Heart left ventricle (tissue), 16 donors: Measurements from ENCODE around the gene TUBB2B. TPM values are rescaled to one million over a fixed set of nuclear protein-coding genes. Genes with fewer than 3 reads are reported as not detected.

Experiments
- ATAC-seq, 4 donors: fragments of 200-7000 bp; cut with Tn5 transposase; one replicate each; pipeline ENCODE4 v1.9.1; 2020 to 2022; ENCODE audit warnings: moderate library complexity in 4 of 4, mild to moderate bottlenecking in 3 of 4, moderate number of reproducible peaks in 1 of 4
- DNase-seq, 5 donors: peaks; one replicate each; pipeline ENCODE4 v3.0.0-alpha.2; 2020
- H3K27ac ChIP-seq, 12 donors: fragments of 200-600 bp; sonication (generic) in 4 of 12; one replicate each; pipeline versions ENCODE4 v1.5.0 to v1.8.0; 2016 to 2022; ENCODE audit warnings: mild to moderate bottlenecking in 2 of 12
- H3K27me3 ChIP-seq, 9 donors: fragments of 200-600 bp; sonication (generic) in 2 of 9; one replicate each; pipeline versions ENCODE4 v1.5.1 to v1.8.0; 2016 to 2022; ENCODE audit warnings: mild to moderate bottlenecking in 3 of 9
- H3K36me3 ChIP-seq, 9 donors: fragments of 200-600 bp; sonication (generic) in 2 of 9; one replicate each; pipeline versions ENCODE4 v1.5.0 to v1.8.0; 2018 to 2022; ENCODE audit warnings: mild to moderate bottlenecking in 2 of 9
- H3K4me1 ChIP-seq, 12 donors: fragments of 200-600 bp; sonication (generic) in 4 of 12; one replicate each; pipeline versions ENCODE4 v1.5.0 to v1.8.0; 2016 to 2022; ENCODE audit warnings: mild to moderate bottlenecking in 3 of 12
- H3K4me3 ChIP-seq, 12 donors: fragments of 200-600 bp; sonication (generic) in 4 of 12; one replicate each; pipeline versions ENCODE4 v1.5.0 to v1.8.0; 2017 to 2022; ENCODE audit warnings: mild to moderate bottlenecking in 9 of 12, moderate library complexity in 4 of 12
- H3K9me3 ChIP-seq, 12 donors: fragments of 200-600 bp; sonication (generic) in 4 of 12; one replicate each; pipeline versions ENCODE4 v1.5.0 to v1.8.0; 2016 to 2022; ENCODE audit warnings: mild to moderate bottlenecking in 1 of 12
- POLR2A ChIP-seq, 2 donors: fragments of 450-650 bp; IDR thresholded peaks; one replicate each; pipeline ENCODE4 v1.6.1; 2017; ENCODE audit warnings: antibody characterized with exemption in 2 of 2, mild to moderate bottlenecking in 2 of 2, moderate library complexity in 2 of 2
- WGBS, 4 donors: extraction: QIAGEN DNeasy Blood & Tissue Kit in 2 of 4; methylation state at CpG; one replicate each; pipeline versions ENCODE4 v1.1.5 to v1.1.7; 2013 to 2018; 5-methylcytosine and 5-hydroxymethylcytosine counted together
- intact Hi-C, 10 donors: fragments of 100-400 bp; cut with DNase I; formaldehyde crosslinking; loops; one replicate each; pipeline versions ENCODE4 v1.11.1 to v1.14.2; 2022
- polyA plus RNA-seq, 2 donors: library from polyadenylated mRNA; stranded (reverse); fragments of 200-250 nt; gene quantifications; one replicate each; pipeline ENCODE4 v1.2.3, GENCODE V29; 2013
- total RNA-seq, 9 donors: library from RNA; depleted of rRNA in 2 of 9; stranded (reverse); fragments of >200 nt in 2 of 9; fragmentation: NEBNext Ultra II Directional in 3 of 9; extraction: Animal tissue kit (Norgen Biotek cat#: 25700) in 3 of 9; gene quantifications; one replicate each; pipeline versions ENCODE4 v1.1.0 to v1.2.4, GENCODE V29; 2016 to 2023
- TF ChIP-seq, protein P1 (sequence below), 12 donors: fragments of 200-600 bp; sonication (generic) in 4 of 12; IDR thresholded peaks; one replicate each; pipeline versions ENCODE4 v1.5.0 to v1.8.0; 2018 to 2022; ENCODE audit warnings: antibody characterized with exemption in 12 of 12, mild to moderate bottlenecking in 5 of 12
- donor health status: ischemic (EF 13 %, LVEDD 7.1; RV severe dilation, severe dysfunction).
- donor health status: healthy with polysubstance abuse.
- donor health status: DM: no; HTN: yes; CAD: no.
- donor health status: DM: no; HTN: no; CAD: no.
- donor health status: ischemic (EF 25% LVEDD 6.9; RV normal size, moderate dysfunction).
- donor health status: ischemic (EF 25% LVEDD 5.7; RV mildly dilated, moderate dysfunction).
- donor health status: healthy.
- donor health status: DM: yes; HTN: yes; CAD: no.
- donor health status: ischemic (EF 35%, LVEDD 5.7; RV mildly dilated, moderate dysfunction).
- donor health status: nonischemic (EF 11% LVEDD 7.7; RV severe dilation, severe dysfunction).
- donor health status: DM: yes; HTN: yes; CAD: no.
- donor health status: PGD.
- donor health status: ischemic (EF 29% LVEDD 5.4; RV normal size, mild dysfunction).
- donor health status: nonischemic (EF 23%, LVEDD 6.1; RV moderate dilation, normal function).

Gene TUBB2B
- total and polyA plus RNA-seq, 11 donors, result 0.90 to 3.4 (median 1.5) TPM

DNA sequence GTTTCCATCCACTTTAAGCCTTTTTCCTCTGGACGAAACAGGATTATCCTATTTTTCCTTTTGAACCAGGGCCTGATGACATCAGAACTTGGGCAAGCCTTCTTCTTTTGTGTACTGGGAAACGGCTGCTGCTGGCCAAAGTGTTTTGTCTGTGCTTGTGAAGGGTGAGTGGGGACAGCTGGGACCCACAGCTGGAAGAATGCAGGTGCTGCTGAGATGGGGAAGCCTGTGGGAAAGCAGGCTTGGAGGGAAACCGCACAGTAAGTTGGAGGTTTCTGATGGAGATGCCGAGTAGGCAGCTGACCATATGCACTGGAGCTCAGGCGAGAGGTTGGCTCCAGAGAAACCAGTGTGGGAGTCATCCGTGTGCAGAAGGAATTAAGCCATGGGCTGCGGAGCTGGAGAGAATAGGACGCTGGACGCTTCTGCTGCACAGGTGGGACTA lies 22.8 kb upstream of the TUBB2B start:
- TF ChIP-seq, protein P1, sequence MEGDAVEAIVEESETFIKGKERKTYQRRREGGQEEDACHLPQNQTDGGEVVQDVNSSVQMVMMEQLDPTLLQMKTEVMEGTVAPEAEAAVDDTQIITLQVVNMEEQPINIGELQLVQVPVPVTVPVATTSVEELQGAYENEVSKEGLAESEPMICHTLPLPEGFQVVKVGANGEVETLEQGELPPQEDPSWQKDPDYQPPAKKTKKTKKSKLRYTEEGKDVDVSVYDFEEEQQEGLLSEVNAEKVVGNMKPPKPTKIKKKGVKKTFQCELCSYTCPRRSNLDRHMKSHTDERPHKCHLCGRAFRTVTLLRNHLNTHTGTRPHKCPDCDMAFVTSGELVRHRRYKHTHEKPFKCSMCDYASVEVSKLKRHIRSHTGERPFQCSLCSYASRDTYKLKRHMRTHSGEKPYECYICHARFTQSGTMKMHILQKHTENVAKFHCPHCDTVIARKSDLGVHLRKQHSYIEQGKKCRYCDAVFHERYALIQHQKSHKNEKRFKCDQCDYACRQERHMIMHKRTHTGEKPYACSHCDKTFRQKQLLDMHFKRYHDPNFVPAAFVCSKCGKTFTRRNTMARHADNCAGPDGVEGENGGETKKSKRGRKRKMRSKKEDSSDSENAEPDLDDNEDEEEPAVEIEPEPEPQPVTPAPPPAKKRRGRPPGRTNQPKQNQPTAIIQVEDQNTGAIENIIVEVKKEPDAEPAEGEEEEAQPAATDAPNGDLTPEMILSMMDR (IDR thresholded peaks at IDR 0.05), result no peak
- no peak for TF ChIP-seq POLR2A (IDR thresholded peaks at IDR 0.05)
- intact Hi-C loops, result loop anchor here in 8 of 10 donors (2.0 to 10.0 kb wide), 5 partner anchors 85 to 255 kb away; partner anchors contain the start of genes TUBB2A (in 4 of the 8) and NQO2 (in 3 of the 8)
- DNase-seq, result no peak
- H3K4me3 ChIP-seq, result no peak overlapping the region
- peaks cover 0 to 32% (median 11%) of the 10 kb centered on the region in 12 donors for H3K4me1 ChIP-seq
- peak in 2 of 4 donors; percentile 12 to 13 for ATAC-seq
- WGBS, 4 donors, result 69 to 81% (median 72%) methylated on average over 9 of the region's 9 CpGs
- H3K27ac ChIP-seq, result no peak overlapping the region
- H3K36me3 ChIP-seq, result no peaks in the 10 kb centered on the region
- no peaks in the 10 kb centered on the region for H3K9me3 ChIP-seq
- H3K27me3 ChIP-seq, result peaks cover 0 to 20% (median 0%) of the 10 kb centered on the region in 9 donors

DNA sequence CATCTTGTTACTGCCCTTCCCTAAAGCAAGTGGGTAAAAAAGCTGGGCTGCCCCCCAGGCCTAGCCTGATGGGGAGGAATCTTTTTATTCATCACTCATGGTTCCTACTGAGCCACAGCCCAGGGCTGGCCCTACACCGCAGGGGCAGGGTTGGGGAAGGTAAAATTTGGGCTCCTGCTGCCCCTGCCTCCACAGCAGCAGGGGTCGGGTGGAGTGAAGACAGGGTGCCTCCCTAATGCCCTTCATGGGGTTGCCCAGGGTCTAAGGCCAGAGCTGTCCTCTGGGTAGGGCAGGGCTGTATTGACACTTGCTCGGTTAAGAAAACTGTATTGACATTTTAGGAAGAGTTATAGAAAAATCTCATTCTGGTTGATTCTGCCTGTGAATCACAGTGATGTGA lies 22.4 kb upstream of the TUBB2B start:
- no peak for TF ChIP-seq POLR2A (IDR thresholded peaks at IDR 0.05)
- TF ChIP-seq, protein P1 (IDR thresholded peaks at IDR 0.05), result no peak
- DNase-seq (no peak), ATAC-seq (no peak)
- WGBS, 4 donors, result 88 to 100% (median 96%) methylated on average over 3 of the region's 3 CpGs
- intact Hi-C loops, result loop anchor here in 8 of 10 donors (2.0 to 10.0 kb wide), 5 partner anchors 85 to 255 kb away; partner anchors contain the start of genes TUBB2A (in 4 of the 8) and NQO2 (in 3 of the 8)
- peaks cover 0 to 32% (median 11%) of the 10 kb centered on the region in 12 donors for H3K4me1 ChIP-seq
- no peak overlapping the region for H3K27ac ChIP-seq
- H3K36me3 ChIP-seq, result no peaks in the 10 kb centered on the region
- H3K27me3 ChIP-seq, result peaks cover 0 to 20% (median 0%) of the 10 kb centered on the region in 9 donors
- no peak overlapping the region for H3K4me3 ChIP-seq
- no peaks in the 10 kb centered on the region for H3K9me3 ChIP-seq

DNA sequence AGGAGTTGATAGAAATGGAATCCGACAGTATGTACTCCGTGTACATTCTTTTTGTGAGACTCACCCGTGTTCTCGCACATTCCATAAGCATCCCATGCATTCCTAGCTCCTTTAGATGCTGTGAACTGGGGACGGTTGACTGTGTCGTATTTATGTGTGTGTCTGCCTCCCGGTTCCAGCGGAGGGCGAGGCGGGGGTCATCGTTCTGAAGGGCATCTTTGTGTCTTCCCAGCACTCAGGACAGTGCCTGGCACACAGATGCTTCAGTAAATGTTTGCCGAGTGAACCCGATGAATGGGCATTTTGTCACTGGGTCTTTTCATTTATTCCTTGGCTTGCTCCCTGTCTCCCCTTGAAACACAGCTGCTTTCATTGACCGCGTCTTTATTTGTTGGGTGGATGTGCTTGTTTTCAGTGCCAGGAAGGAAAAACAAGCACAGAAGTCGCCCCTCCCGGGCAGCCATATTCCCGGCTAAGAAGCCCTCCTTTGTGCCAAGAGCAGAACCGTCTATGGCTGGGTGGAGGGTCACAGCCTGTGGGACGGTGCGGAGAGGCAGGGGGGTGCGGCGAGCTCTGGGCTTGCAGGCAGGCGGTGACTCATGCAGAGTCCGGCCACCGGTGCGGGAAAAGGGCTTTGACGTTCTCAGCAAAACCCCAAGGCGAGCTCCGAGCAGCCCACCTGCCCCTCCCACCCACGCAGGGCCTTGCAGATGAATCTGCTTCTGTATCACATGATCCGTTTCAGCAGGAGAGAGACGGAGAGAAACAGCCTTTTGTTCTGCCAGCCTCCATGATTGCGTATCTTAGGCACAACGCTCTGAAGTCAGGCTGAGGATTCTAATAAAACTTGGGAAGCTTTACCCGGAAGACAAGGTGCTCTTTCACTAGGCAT lies 20.0 kb upstream of the TUBB2B start:
- intact Hi-C loops, result no loop called here
- ATAC-seq (peak in 3 of 4 donors; percentile 45 to 64 (median 61)), DNase-seq (peak in 4 of 5 donors; percentile 39 to 74 (median 63))

More for the DNA sequence above, 20.0 kb upstream of the TUBB2B start:
- TF ChIP-seq, protein P1 (IDR thresholded peaks at IDR 0.05), result no peak
- no peak for TF ChIP-seq POLR2A (IDR thresholded peaks at IDR 0.05)
- 41 to 48% (median 43%) methylated on average over 34 to 36 of the region's 36 CpGs for WGBS, 4 donors
- Histone ChIP-seq H3K36me3 (no peaks in the 10 kb centered on the region), H3K27ac (peak overlapping the region in 1 of 12 donors; percentile 49), H3K4me3 (peak overlapping the region in 10 of 12 donors; percentile 11 to 51 (median 24)), H3K4me1 (peaks cover 0 to 32% (median 11%) of the 10 kb centered on the region in 12 donors), H3K27me3 (peaks cover 0 to 20% (median 0%) of the 10 kb centered on the region in 9 donors), H3K9me3 (no peaks in the 10 kb centered on the region)
